ENCODE data around the gene CAMK2D. TPM values are rescaled to one million over a fixed set of nuclear protein-coding genes. Genes with fewer than 3 reads are reported as not detected.

CAMK2D gene
- total and polyA plus RNA-seq, 8 donors, result 8.8 to 155 (median 64.5) TPM

GRCh38 chr4:113637363-113637762 is 124.2 kb downstream of the CAMK2D start:
- H3K4me1 ChIP-seq, result peaks cover 43 to 92% (median 79%) of the 10 kb centered on the region in 4 donors
- no peak for DNase-seq
- TF ChIP-seq POLR2AphosphoS5 (IDR thresholded peaks at IDR 0.05) (no peak), EP300 (IDR thresholded peaks at IDR 0.05) (no peak)
- TF ChIP-seq, protein P1, sequence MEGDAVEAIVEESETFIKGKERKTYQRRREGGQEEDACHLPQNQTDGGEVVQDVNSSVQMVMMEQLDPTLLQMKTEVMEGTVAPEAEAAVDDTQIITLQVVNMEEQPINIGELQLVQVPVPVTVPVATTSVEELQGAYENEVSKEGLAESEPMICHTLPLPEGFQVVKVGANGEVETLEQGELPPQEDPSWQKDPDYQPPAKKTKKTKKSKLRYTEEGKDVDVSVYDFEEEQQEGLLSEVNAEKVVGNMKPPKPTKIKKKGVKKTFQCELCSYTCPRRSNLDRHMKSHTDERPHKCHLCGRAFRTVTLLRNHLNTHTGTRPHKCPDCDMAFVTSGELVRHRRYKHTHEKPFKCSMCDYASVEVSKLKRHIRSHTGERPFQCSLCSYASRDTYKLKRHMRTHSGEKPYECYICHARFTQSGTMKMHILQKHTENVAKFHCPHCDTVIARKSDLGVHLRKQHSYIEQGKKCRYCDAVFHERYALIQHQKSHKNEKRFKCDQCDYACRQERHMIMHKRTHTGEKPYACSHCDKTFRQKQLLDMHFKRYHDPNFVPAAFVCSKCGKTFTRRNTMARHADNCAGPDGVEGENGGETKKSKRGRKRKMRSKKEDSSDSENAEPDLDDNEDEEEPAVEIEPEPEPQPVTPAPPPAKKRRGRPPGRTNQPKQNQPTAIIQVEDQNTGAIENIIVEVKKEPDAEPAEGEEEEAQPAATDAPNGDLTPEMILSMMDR (IDR thresholded peaks at IDR 0.05), result no peak
- no peaks in the 10 kb centered on the region for H3K9me3 ChIP-seq
- H3K27ac ChIP-seq, result peak overlapping the region in 4 of 5 donors; percentile 54 to 88 (median 74)
- H3K4me3 ChIP-seq, result no peak overlapping the region
- 0 to 2% (median 0%) methylated on average over 1 of the region's 1 CpG for WGBS, 5 donors
- intact Hi-C loops (cut with DNase I; ENCODE audit: low total_unique reads), result no loop called here
- no peaks in the 10 kb centered on the region for H3K27me3 ChIP-seq
- H3K36me3 ChIP-seq, result no peaks in the 10 kb centered on the region

- no peak for TF ChIP-seq EP300 (IDR thresholded peaks at IDR 0.05)
- TF ChIP-seq POLR2A (IDR thresholded peaks at IDR 0.05), result no peak
- TF ChIP-seq, protein P1 (IDR thresholded peaks at IDR 0.05), result no peak
- no peak for TF ChIP-seq POLR2AphosphoS5 (IDR thresholded peaks at IDR 0.05)
- no peak for DNase-seq
- Histone ChIP-seq H3K27me3 (no peaks in the 10 kb centered on the region), H3K36me3 (no peaks in the 10 kb centered on the region), H3K27ac (peak overlapping the region; percentile 4 to 88 (median 69)), H3K4me3 (no peak overlapping the region), H3K4me1 (peaks cover 43 to 87% (median 76%) of the 10 kb centered on the region in 4 donors), H3K9me3 (no peaks in the 10 kb centered on the region)
- intact Hi-C loops (cut with DNase I; ENCODE audit: low total_unique reads), result no loop called here
These were observed 124.7 kb downstream of the CAMK2D start for GRCh38 chr4:113636877-113637276.

GRCh38 chr4:113636438-113636818 is 125.1 kb downstream of the CAMK2D start:
- peak overlapping the region in 4 of 5 donors; percentile 54 to 88 (median 74) for H3K27ac ChIP-seq
- TF ChIP-seq, protein P1 (IDR thresholded peaks at IDR 0.05), result no peak
- no peak for TF ChIP-seq POLR2AphosphoS5 (IDR thresholded peaks at IDR 0.05)
- TF ChIP-seq POLR2A (IDR thresholded peaks at IDR 0.05), result no peak
- no peak for TF ChIP-seq EP300 (IDR thresholded peaks at IDR 0.05)
- intact Hi-C loops (cut with DNase I; ENCODE audit: low total_unique reads), result no loop called here
- WGBS, 5 donors, result 77 to 89% (median 85%) methylated on average over 3 of the region's 3 CpGs
- peaks cover 39 to 83% (median 72%) of the 10 kb centered on the region in 4 donors for H3K4me1 ChIP-seq
- no peaks in the 10 kb centered on the region for H3K9me3 ChIP-seq
- no peaks in the 10 kb centered on the region for H3K36me3 ChIP-seq
- no peaks in the 10 kb centered on the region for H3K27me3 ChIP-seq
- H3K4me3 ChIP-seq, result no peak overlapping the region
- DNase-seq, result no peak

DNA sequence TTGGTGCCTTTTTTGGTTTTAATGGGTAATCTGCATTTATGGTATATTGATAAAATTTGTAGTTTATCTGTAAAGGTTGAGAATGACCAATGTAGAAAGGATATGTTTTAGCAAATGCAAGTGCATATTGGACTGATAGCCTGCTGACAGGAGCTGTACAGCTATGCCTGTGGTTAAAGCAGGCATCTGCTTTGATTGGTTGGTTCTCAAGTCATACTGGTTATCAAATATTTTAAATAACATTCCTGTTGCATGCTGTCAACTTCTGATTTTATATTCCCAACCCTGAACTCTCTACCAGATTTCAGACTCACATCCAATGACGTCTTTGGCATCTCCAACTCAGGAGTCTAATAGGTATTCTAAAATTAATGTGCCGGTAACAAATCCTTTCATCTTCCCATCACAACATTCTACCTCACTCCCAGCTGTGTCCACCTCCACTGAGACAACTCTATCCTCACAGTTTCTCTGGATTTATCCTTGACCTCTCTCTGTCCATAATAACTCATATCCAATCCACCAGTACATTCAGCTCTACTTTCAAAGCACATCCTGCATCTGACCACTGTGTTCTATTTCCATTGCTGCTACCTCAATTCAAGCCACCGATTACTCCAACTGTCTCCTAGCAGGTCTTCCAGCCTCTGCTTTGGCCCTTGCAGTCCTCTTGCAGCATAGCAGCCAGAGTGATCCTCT is 125.7 kb downstream of the CAMK2D start:
- DNase-seq, result no peak
- Histone ChIP-seq H3K4me3 (no peak overlapping the region), H3K4me1 (peaks cover 36 to 80% (median 70%) of the 10 kb centered on the region in 4 donors), H3K27me3 (no peaks in the 10 kb centered on the region), H3K27ac (peak overlapping the region in 4 of 5 donors; percentile 54 to 88 (median 74)), H3K36me3 (no peaks in the 10 kb centered on the region), H3K9me3 (no peaks in the 10 kb centered on the region)
- no peak for TF ChIP-seq EP300 (IDR thresholded peaks at IDR 0.05)
- TF ChIP-seq, protein P1 (IDR thresholded peaks at IDR 0.05), result no peak
- no peak for TF ChIP-seq POLR2A (IDR thresholded peaks at IDR 0.05)
- peak in 1 of 3 donors; percentile 7 for TF ChIP-seq POLR2AphosphoS5 (IDR thresholded peaks at IDR 0.05)
- WGBS, 5 donors, result 68 to 86% (median 72%) methylated on average over 3 of the region's 3 CpGs
- intact Hi-C loops (cut with DNase I; ENCODE audit: low total_unique reads), result no loop called here

Measured in stomach (tissue), 9 donors.